GM12878 (cell line): Measurements from ENCODE around the gene TSGA10. TPM values are rescaled to one million over a fixed set of nuclear protein-coding genes. Genes with fewer than 3 reads are reported as not detected.
"Not testable (repeated sequence)": the region's sequence is repeated elsewhere in the genome, so short reads cannot be mapped to it uniquely, and the experiment has no call there.

Source experiments
- ATAC-seq: fragments of 200-7000 bp; cut with Tn5 transposase; 3 replicates; pipeline ENCODE4 v1.9.1; 2020; ENCODE audit warnings: mild to moderate bottlenecking, moderate library complexity
- BruUV-seq: library from RNA; stranded (reverse); fragments of 400-500 nt; replicated peaks from 2 replicates; lab custom pipeline; 2021; lab: Mats Ljungman, UMichigan
- CTCF ChIA-PET: fragments of 300-600 bp; sonication (Branson Sonifier 250); formaldehyde crosslinking; extraction: SDS; loops from one replicate; lab custom pipeline; 2021; ENCODE audit warnings: inconsistent platforms; lab: Yijun Ruan, JAX
- POLR2A ChIA-PET: fragments of 350-600 bp; formaldehyde crosslinking; extraction: SDS; loops from one replicate; lab custom pipeline; 2021; ENCODE audit warnings: inconsistent platforms; lab: Charles Lee
- RAD21 ChIA-PET: fragments of 300-600 bp; sonication (Branson Sonifier 250); formaldehyde crosslinking; loops from one replicate; lab custom pipeline; 2023; ENCODE audit warnings: antibody characterized with exemption; ENCODE audit not compliant: unreplicated experiment; lab: Charles Lee
- SMC1A ChIA-PET: fragments of 300-600 bp; sonication (Branson Sonifier 250); formaldehyde crosslinking; loops from one replicate; lab custom pipeline; 2023; ENCODE audit not compliant: unreplicated experiment, uncharacterized antibody; lab: Charles Lee
- DNase-seq: peaks from one replicate; pipeline ENCODE4 v3.0.0-alpha.2; 2011; ENCODE audit warnings: low read depth, low spot score
- FAIRE-seq: peaks from 3 replicates; lab custom pipeline; 2011; peaks lifted over from hg19 to GRCh38; lab: Jason Lieb, UNC
- H2AFZ ChIP-seq: 2 replicates; pipeline ENCODE4 v1.6.0; 2011; ENCODE audit warnings: low read depth, low read length, control low read depth; ENCODE audit not compliant: control insufficient read depth
- H3K27ac ChIP-seq: 2 replicates; pipeline ENCODE4 v1.5.1; 2011; ENCODE audit warnings: control low read depth; ENCODE audit not compliant: control insufficient read depth, insufficient read depth
- H3K27me3 ChIP-seq, 2 experiments: replicated peaks in 1 of 2; 2 replicates each; pipeline versions ENCODE4 v1.6.0 to v1.6.1; 2011; ENCODE audit warnings: low read length in 1 of 2; ENCODE audit not compliant: control insufficient read depth in 2 of 2, insufficient read depth in 2 of 2
- H3K36me3 ChIP-seq, 2 experiments: 2 replicates each; pipeline ENCODE4 v1.5.1; 2011; ENCODE audit warnings: low read length in 1 of 2; ENCODE audit not compliant: control insufficient read depth in 2 of 2, insufficient read depth in 2 of 2
- H3K4me1 ChIP-seq: 2 replicates; pipeline ENCODE4 v1.6.1; 2011; ENCODE audit warnings: mild to moderate bottlenecking, low read length, moderate library complexity, mixed read lengths; ENCODE audit not compliant: control insufficient read depth, insufficient read depth
- H3K4me2 ChIP-seq: 2 replicates; pipeline ENCODE4 v1.6.0; 2011; ENCODE audit warnings: control low read depth; ENCODE audit not compliant: control insufficient read depth, insufficient read depth
- H3K4me3 ChIP-seq: fragments of 200-600 bp; sonication (generic); 2 replicates; pipeline ENCODE4 v1.5.1; 2016
- H3K79me2 ChIP-seq: 2 replicates; pipeline ENCODE4 v1.6.0; 2011; ENCODE audit warnings: low read length; ENCODE audit not compliant: control insufficient read depth, insufficient read depth
- H3K9ac ChIP-seq: 2 replicates; pipeline ENCODE4 v1.8.0; 2011; ENCODE audit warnings: low read length, control low read depth, mixed read lengths; ENCODE audit not compliant: control insufficient read depth, insufficient read depth
- H3K9me3 ChIP-seq: replicated peaks from 3 replicates; pipeline ENCODE4 v1.5.1; 2011; ENCODE audit warnings: mild to moderate bottlenecking, low read length; ENCODE audit not compliant: control insufficient read depth, insufficient read depth
- H4K20me1 ChIP-seq: 2 replicates; pipeline ENCODE4 v1.6.0; 2011; ENCODE audit not compliant: control insufficient read depth, insufficient read depth
- GABPA ChIP-seq: IDR thresholded peaks from 2 replicates; pipeline ENCODE4 v1.6.1; 2014; ENCODE audit warnings: antibody characterized with exemption, low read depth, mild to moderate bottlenecking, inconsistent platforms
- JUNB ChIP-seq: IDR thresholded peaks from 2 replicates; pipeline ENCODE4 v1.6.1; 2016; ENCODE audit warnings: antibody characterized with exemption, mild to moderate bottlenecking
- MEF2A ChIP-seq: IDR thresholded peaks from 2 replicates; pipeline ENCODE4 v1.6.1; 2011; ENCODE audit warnings: low read depth, mild to moderate bottlenecking, low read length, moderate library complexity; ENCODE audit not compliant: insufficient read depth
- PAX8 ChIP-seq: fragments of 450-650 bp; IDR thresholded peaks from 2 replicates; pipeline ENCODE4 v1.6.1; 2017; ENCODE audit warnings: mild to moderate bottlenecking, moderate library complexity
- WGBS: methylation state at CpG from one replicate; pipeline ENCODE4 v1.1.6; 2016; ENCODE audit warnings: low lambda C conversion rate; ENCODE audit not compliant: insufficient replicate concordance, insufficient coverage; ENCODE audit errors: missing lambda C conversion rate; 5-methylcytosine and 5-hydroxymethylcytosine counted together
- in situ Hi-C: fragments of 300-500 bp; cut with MboI; formaldehyde crosslinking; loops from 9 replicates; pipeline ENCODE4 v1.14.3; 2018; ENCODE audit warnings: mixed read lengths
- intact Hi-C: fragments of 100-400 bp; cut with micrococcal nuclease; formaldehyde crosslinking; loops from one replicate; pipeline ENCODE4 v1.14.2; 2022; ENCODE audit not compliant: unreplicated experiment
- polyA plus RNA-seq, 11 experiments: library from polyadenylated mRNA; depleted of rRNA in 4 of 11; unstranded in 6 of 11; stranded (reverse) in 5 of 11; fragments of >200 nt; fragmentation: Nextera tagmentation in 4 of 11; fragmentation: Illumina TruSeq in 1 of 11; extraction: Ambion mirVana in 4 of 11; extraction: Trizol in 1 of 11; gene quantifications; 1 replicate in 1 of 11; 2 replicates in 10 of 11; pipeline versions ENCODE4 v1.2.1 to v1.2.3, GENCODE V29; 2011 to 2016; ENCODE audit warnings: inconsistent platforms in 2 of 11, missing spikeins in 2 of 11, low read depth in 1 of 11
- total RNA-seq, 4 experiments: library from RNA; depleted of rRNA in 3 of 4; stranded (reverse); fragments of >200 nt in 3 of 4; fragmentation: Illumina TruSeq in 1 of 4; extraction: Trizol in 1 of 4; gene quantifications; 2 replicates each; pipeline versions ENCODE4 v1.2.1 to v1.2.3, GENCODE V29; 2013 to 2021
- TF ChIP-seq, protein P1 (sequence below): fragments of 450-650 bp; IDR thresholded peaks from 2 replicates; pipeline ENCODE4 v1.6.1; 2017; ENCODE audit warnings: low read depth, mild to moderate bottlenecking, moderate library complexity
- TF ChIP-seq, protein P2 (sequence below): IDR thresholded peaks from 2 replicates; pipeline ENCODE4 v1.6.1; 2012; ENCODE audit warnings: low read depth, low read length, improper control_type of control experiment
- TF ChIP-seq, protein P3 (sequence below): fragments of 450-650 bp; IDR thresholded peaks from 2 replicates; pipeline ENCODE4 v1.6.1; 2016; ENCODE audit warnings: mild to moderate bottlenecking, moderate library complexity, borderline replicate concordance

Gene TSGA10
- total and polyA plus RNA-seq, 10 of the 15 experiments (the other 5 are each of a cell fraction or from before 2014, with no cell fraction given): 5.3 to 13.5 (median 8.6) TPM

DNA sequence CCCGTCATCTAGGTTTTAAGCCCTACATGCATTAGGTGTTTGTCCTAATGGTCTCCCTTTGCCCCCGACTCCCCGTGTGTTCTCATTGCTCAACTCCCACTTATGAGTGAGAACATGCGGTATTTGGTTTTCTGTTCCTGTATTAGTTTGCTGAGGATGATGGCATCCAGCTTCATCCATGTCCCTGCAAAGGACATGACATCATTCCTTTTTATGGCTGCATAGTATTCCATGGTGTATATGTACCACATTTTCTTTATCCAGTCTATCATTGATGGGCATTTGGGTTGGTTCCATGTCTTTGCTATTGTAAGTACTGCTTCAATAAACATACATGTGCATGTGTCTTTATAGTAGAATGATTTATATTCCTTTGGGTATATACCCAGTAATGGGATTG, 37.6 kb upstream of the TSGA10 start:
- H3K9me3 ChIP-seq, H3K27me3 ChIP-seq, H3K79me2 ChIP-seq, RAD21 ChIA-PET, ATAC-seq, BruUV-seq, intact Hi-C loops, FAIRE-seq, H3K27ac ChIP-seq, SMC1A ChIA-PET, H3K4me2 ChIP-seq, H4K20me1 ChIP-seq, DNase-seq, CTCF ChIA-PET, H2AFZ ChIP-seq, H3K9ac ChIP-seq, H3K4me1 ChIP-seq, POLR2A ChIA-PET, H3K4me3 ChIP-seq: not testable (repeated sequence)
- H3K36me3 ChIP-seq: peaks cover under 1 to 16% of the 10 kb centered on the region in 2 experiments; a peak in 2 of 4 replicates
- in situ Hi-C loops: loop anchor here (25.0 kb wide), 1 partner anchor 295 kb away; the partner anchor contains the start of gene REV1
- 94% methylated on average over 4 of the region's 4 CpGs for WGBS

DNA sequence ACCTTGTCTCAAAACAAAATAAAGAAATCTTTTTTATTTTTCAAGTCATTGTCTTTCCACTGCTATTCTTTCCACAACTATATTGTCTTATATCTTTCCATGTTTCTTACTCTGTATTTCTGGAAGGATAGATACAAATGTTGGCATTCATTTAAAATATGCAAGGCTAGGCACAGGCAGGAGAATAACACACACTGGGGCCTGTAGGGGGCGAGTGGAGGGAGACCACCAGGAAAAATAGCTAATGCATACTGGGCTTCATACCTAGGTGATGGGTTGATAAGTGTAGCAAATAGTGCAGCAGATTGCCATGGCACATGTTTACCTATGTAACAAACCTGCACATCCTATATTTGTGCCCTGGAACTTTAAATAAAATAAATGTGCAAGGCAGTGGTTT, 35.8 kb upstream of the TSGA10 start:
- H3K27ac ChIP-seq: no peak overlapping the region
- ChIA-PET RAD21 (interaction anchor here (0.7 kb wide), 1 partner anchor 250 kb away, joined by 3 read pairs; no protein-coding TSS in a partner anchor), CTCF (no interaction called here), POLR2A (interaction anchor here (0.6 kb wide), 1 partner anchor 310 kb away, joined by 3 read pairs; no protein-coding TSS in a partner anchor), SMC1A (interaction anchor here (1.1 kb wide), 1 partner anchor 11 kb away, joined by 3 read pairs; no protein-coding TSS in a partner anchor)
- H3K79me2 ChIP-seq: peaks cover 4% of the 10 kb centered on the region
- in situ Hi-C loops (loop anchor here (25.0 kb wide), 1 partner anchor 297 kb away; the partner anchor contains the start of gene REV1), intact Hi-C loops (no loop called here)
- no peak overlapping the region for H3K4me2 ChIP-seq
- H3K4me1 ChIP-seq: no peaks in the 10 kb centered on the region
- FAIRE-seq: no peak
- H2AFZ ChIP-seq: no peak overlapping the region
- H3K9me3 ChIP-seq: no peaks in the 10 kb centered on the region
- WGBS: 33% methylated on average over 1 of the region's 1 CpG
- H3K27me3 ChIP-seq: no peaks in the 10 kb centered on the region
- peaks cover 0 to 9% of the 10 kb centered on the region in 2 experiments; a peak in 2 of 4 replicates for H3K36me3 ChIP-seq
- ATAC-seq: no peak
- H4K20me1 ChIP-seq: no peaks in the 10 kb centered on the region
- DNase-seq: no peak
- no peak overlapping the region for H3K9ac ChIP-seq
- BruUV-seq: no TSS peak
- H3K4me3 ChIP-seq: no peak overlapping the region
- TF ChIP-seq, protein P1, sequence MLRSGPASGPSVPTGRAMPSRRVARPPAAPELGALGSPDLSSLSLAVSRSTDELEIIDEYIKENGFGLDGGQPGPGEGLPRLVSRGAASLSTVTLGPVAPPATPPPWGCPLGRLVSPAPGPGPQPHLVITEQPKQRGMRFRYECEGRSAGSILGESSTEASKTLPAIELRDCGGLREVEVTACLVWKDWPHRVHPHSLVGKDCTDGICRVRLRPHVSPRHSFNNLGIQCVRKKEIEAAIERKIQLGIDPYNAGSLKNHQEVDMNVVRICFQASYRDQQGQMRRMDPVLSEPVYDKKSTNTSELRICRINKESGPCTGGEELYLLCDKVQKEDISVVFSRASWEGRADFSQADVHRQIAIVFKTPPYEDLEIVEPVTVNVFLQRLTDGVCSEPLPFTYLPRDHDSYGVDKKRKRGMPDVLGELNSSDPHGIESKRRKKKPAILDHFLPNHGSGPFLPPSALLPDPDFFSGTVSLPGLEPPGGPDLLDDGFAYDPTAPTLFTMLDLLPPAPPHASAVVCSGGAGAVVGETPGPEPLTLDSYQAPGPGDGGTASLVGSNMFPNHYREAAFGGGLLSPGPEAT: no peak
- TF ChIP-seq GABPA (no peak), MEF2A (no peak), JUNB (no peak), PAX8 (no peak)
- TF ChIP-seq, protein P2, sequence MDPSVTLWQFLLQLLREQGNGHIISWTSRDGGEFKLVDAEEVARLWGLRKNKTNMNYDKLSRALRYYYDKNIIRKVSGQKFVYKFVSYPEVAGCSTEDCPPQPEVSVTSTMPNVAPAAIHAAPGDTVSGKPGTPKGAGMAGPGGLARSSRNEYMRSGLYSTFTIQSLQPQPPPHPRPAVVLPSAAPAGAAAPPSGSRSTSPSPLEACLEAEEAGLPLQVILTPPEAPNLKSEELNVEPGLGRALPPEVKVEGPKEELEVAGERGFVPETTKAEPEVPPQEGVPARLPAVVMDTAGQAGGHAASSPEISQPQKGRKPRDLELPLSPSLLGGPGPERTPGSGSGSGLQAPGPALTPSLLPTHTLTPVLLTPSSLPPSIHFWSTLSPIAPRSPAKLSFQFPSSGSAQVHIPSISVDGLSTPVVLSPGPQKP: no peak
- TF ChIP-seq, protein P3, sequence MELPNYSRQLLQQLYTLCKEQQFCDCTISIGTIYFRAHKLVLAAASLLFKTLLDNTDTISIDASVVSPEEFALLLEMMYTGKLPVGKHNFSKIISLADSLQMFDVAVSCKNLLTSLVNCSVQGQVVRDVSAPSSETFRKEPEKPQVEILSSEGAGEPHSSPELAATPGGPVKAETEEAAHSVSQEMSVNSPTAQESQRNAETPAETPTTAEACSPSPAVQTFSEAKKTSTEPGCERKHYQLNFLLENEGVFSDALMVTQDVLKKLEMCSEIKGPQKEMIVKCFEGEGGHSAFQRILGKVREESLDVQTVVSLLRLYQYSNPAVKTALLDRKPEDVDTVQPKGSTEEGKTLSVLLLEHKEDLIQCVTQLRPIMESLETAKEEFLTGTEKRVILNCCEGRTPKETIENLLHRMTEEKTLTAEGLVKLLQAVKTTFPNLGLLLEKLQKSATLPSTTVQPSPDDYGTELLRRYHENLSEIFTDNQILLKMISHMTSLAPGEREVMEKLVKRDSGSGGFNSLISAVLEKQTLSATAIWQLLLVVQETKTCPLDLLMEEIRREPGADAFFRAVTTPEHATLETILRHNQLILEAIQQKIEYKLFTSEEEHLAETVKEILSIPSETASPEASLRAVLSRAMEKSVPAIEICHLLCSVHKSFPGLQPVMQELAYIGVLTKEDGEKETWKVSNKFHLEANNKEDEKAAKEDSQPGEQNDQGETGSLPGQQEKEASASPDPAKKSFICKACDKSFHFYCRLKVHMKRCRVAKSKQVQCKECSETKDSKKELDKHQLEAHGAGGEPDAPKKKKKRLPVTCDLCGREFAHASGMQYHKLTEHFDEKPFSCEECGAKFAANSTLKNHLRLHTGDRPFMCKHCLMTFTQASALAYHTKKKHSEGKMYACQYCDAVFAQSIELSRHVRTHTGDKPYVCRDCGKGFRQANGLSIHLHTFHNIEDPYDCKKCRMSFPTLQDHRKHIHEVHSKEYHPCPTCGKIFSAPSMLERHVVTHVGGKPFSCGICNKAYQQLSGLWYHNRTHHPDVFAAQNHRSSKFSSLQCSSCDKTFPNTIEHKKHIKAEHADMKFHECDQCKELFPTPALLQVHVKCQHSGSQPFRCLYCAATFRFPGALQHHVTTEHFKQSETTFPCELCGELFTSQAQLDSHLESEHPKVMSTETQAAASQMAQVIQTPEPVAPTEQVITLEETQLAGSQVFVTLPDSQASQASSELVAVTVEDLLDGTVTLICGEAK: no peak
